Neural progenitor cell (in vitro differentiated cells): ENCODE measurements around the gene ENTPD2. TPM values are rescaled to one million over a fixed set of nuclear protein-coding genes. Genes with fewer than 3 reads are reported as not detected.

Experiments used
- DNase-seq: peaks from one replicate; pipeline ENCODE4 v3.0.0-alpha.2; 2016; ENCODE audit warnings: low spot score
- H2AFZ ChIP-seq: fragments of 200-600 bp; sonication (generic); replicated peaks from 2 replicates; pipeline ENCODE4 v1.6.1; 2016; ENCODE audit warnings: antibody characterized with exemption
- H3F3A ChIP-seq: fragments of 200-600 bp; sonication (generic); 2 replicates; pipeline ENCODE4 v1.6.1; 2016; ENCODE audit warnings: antibody characterized with exemption, low read depth
- H3K27ac ChIP-seq: fragments of 200-600 bp; sonication (generic); 2 replicates; pipeline ENCODE4 v1.5.1; 2016; ENCODE audit warnings: mild to moderate bottlenecking
- H3K27me3 ChIP-seq: fragments of 200-600 bp; sonication (generic); 2 replicates; pipeline ENCODE4 v1.6.1; 2016; ENCODE audit warnings: mild to moderate bottlenecking, moderate library complexity
- H3K36me3 ChIP-seq: fragments of 200-600 bp; sonication (generic); 2 replicates; pipeline ENCODE4 v1.5.1; 2016
- H3K4me1 ChIP-seq: fragments of 200-600 bp; sonication (generic); 2 replicates; pipeline ENCODE4 v1.6.1; 2016; ENCODE audit warnings: mixed run types
- H3K4me2 ChIP-seq: fragments of 200-600 bp; sonication (generic); 2 replicates; pipeline ENCODE4 v1.6.1; 2016
- H3K4me3 ChIP-seq: fragments of 200-600 bp; sonication (generic); 2 replicates; pipeline ENCODE4 v1.5.1; 2016
- H3K79me2 ChIP-seq: fragments of 200-600 bp; sonication (generic); 2 replicates; pipeline ENCODE4 v1.6.1; 2016; ENCODE audit warnings: low read depth
- H3K9ac ChIP-seq: fragments of 200-600 bp; sonication (generic); 2 replicates; pipeline ENCODE4 v1.6.1; 2016
- H3K9me3 ChIP-seq: fragments of 200-600 bp; sonication (generic); 2 replicates; pipeline ENCODE4 v1.5.1; 2016; ENCODE audit warnings: low read depth
- H4K20me1 ChIP-seq: fragments of 200-600 bp; sonication (generic); 2 replicates; pipeline ENCODE4 v1.6.1; 2016; ENCODE audit warnings: low read depth
- H3K27ac Mint-ChIP-seq: 3 replicates; pipeline ENCODE4 v1.8.0; 2021; ENCODE audit warnings: mixed read lengths
- H3K27me3 Mint-ChIP-seq: 2 replicates; pipeline ENCODE4 v1.8.0; 2022; ENCODE audit warnings: low read depth, mild to moderate bottlenecking, inconsistent platforms, moderate library complexity, mixed read lengths; ENCODE audit not compliant: insufficient read depth
- H3K36me3 Mint-ChIP-seq: 3 replicates; pipeline ENCODE4 v1.8.0; 2021; ENCODE audit warnings: mixed read lengths
- H3K4me1 Mint-ChIP-seq: 3 replicates; pipeline ENCODE4 v1.8.0; 2021; ENCODE audit warnings: mixed read lengths
- H3K4me3 Mint-ChIP-seq: 3 replicates; pipeline ENCODE4 v1.8.0; 2021; ENCODE audit warnings: mild to moderate bottlenecking, moderate library complexity, mixed read lengths
- H3K9me3 Mint-ChIP-seq: 3 replicates; pipeline ENCODE4 v1.8.0; 2020; ENCODE audit warnings: mixed read lengths
- CTCF ChIP-seq: fragments of 200-600 bp; sonication (generic); IDR thresholded peaks from 2 replicates; pipeline ENCODE4 v1.5.1; 2017; ENCODE audit warnings: antibody characterized with exemption, mild to moderate bottlenecking
- EZH2 ChIP-seq: fragments of 200-600 bp; sonication (generic); IDR thresholded peaks from 2 replicates; pipeline ENCODE4 v1.6.1; 2017; ENCODE audit warnings: antibody characterized with exemption, mild to moderate bottlenecking, moderate library complexity
- EZH2phosphoT487 ChIP-seq: fragments of 200-600 bp; sonication (generic); IDR thresholded peaks from 2 replicates; pipeline ENCODE4 v1.6.1; 2017; ENCODE audit warnings: antibody characterized with exemption
- total RNA-seq: library from RNA; depleted of rRNA; stranded (reverse); fragments of >200 nt; gene quantifications from 2 replicates; pipeline ENCODE4 v1.2.3, GENCODE V29; 2015; ENCODE audit warnings: low replicate concordance

The ENTPD2 gene
- total RNA-seq, 1 donor from 2014 or later: not detected

- no peak overlapping the region for H2AFZ ChIP-seq
- H3K27me3 ChIP-seq: no peaks in the 10 kb centered on the region
- H3K27ac ChIP-seq: no peak overlapping the region
- Mint-ChIP-seq H3K4me1 (no peaks in the 10 kb centered on the region), H3K9me3 (no peaks in the 10 kb centered on the region), H3K4me3 (no peak overlapping the region), H3K27ac (no peak overlapping the region), H3K36me3 (peaks cover 8% of the 10 kb centered on the region), H3K27me3 (peaks cover 2% of the 10 kb centered on the region)
- H3K9me3 ChIP-seq: no peaks in the 10 kb centered on the region
- no peaks in the 10 kb centered on the region for H3K4me1 ChIP-seq
- no peak overlapping the region for H3K9ac ChIP-seq
- TF ChIP-seq EZH2: no peak
- no peak for TF ChIP-seq EZH2phosphoT487
- no peak for TF ChIP-seq CTCF
- H3K4me2 ChIP-seq: no peak overlapping the region
- no peak overlapping the region for H3K4me3 ChIP-seq
- H3K79me2 ChIP-seq: no peaks in the 10 kb centered on the region
- DNase-seq: no peak
- no peaks in the 10 kb centered on the region for H3K36me3 ChIP-seq
- H3F3A ChIP-seq: peaks cover 12% of the 10 kb centered on the region
- no peaks in the 10 kb centered on the region for H4K20me1 ChIP-seq
Observed at GRCh38 chr9:137097761-137098462, 44.1 kb upstream of the ENTPD2 start.

GRCh38 chr9:137096785-137097546 lies 43.1 kb upstream of the ENTPD2 start:
- Histone ChIP-seq H3K36me3 (no peaks in the 10 kb centered on the region), H3K9me3 (no peaks in the 10 kb centered on the region), H3K79me2 (no peaks in the 10 kb centered on the region), H2AFZ (no peak overlapping the region), H3K9ac (no peak overlapping the region), H3K27me3 (no peaks in the 10 kb centered on the region), H3K4me1 (no peaks in the 10 kb centered on the region), H3K27ac (no peak overlapping the region), H3F3A (peaks cover 6% of the 10 kb centered on the region), H3K4me2 (no peak overlapping the region), H3K4me3 (no peak overlapping the region), H4K20me1 (no peaks in the 10 kb centered on the region)
- peaks cover 2% of the 10 kb centered on the region for H3K27me3 Mint-ChIP-seq
- H3K4me1 Mint-ChIP-seq: no peaks in the 10 kb centered on the region
- H3K9me3 Mint-ChIP-seq: no peaks in the 10 kb centered on the region
- DNase-seq: no peak
- peaks cover 8% of the 10 kb centered on the region for H3K36me3 Mint-ChIP-seq
- no peak overlapping the region for H3K27ac Mint-ChIP-seq
- no peak for TF ChIP-seq CTCF
- TF ChIP-seq EZH2: no peak
- no peak for TF ChIP-seq EZH2phosphoT487
- no peak overlapping the region for H3K4me3 Mint-ChIP-seq

DNA sequence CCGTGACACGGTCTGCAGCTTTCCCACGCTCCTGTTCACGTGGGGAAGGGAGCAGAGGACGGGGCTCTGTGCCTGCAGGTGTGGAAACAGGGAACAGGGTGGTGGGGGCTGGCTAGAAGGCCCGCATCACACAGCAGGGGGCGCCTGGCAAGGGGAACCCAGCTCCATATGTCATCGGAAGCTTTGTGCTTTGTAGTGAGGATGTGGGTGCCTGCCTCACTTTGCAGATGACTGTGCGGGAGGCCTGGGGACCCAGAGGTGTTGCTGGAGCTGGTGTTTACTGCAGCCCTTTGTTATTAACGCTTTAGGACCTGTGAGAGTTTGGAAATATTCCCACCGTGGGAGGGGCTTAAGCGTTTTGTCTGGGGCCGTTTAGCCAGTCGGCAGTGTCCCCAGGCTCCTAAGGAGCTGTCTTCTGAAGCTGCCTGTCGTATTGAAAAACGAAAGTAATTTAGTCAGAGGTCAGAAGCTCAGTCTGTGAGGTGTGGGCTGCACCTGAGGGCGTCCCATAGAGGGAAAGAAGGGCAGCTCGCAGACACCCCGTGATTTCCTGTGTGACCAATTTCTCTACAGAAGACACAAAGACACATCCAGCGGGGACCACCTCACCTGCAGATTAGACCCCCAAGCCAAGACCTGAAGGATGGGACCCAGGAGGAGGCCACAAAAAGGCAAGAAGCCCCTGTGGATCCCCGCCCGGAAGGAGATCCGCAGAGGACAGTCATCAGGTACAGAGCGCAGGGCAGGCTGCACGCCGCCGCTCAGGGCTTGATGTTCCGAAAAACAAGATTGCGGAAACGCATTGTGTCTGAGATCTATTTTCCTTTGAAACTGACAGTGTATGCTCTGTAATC lies 42.0 kb upstream of the ENTPD2 start:
- H3K4me3 Mint-ChIP-seq: no peak overlapping the region
- H3K27ac Mint-ChIP-seq: no peak overlapping the region
- no peak overlapping the region for H2AFZ ChIP-seq

More for the DNA sequence above, 42.0 kb upstream of the ENTPD2 start:
- Histone ChIP-seq H3K4me2 (no peak overlapping the region), H3F3A (no peaks in the 10 kb centered on the region), H3K9ac (no peak overlapping the region), H3K27ac (no peak overlapping the region), H3K4me1 (no peaks in the 10 kb centered on the region), H3K9me3 (no peaks in the 10 kb centered on the region), H3K4me3 (no peak overlapping the region), H3K27me3 (no peaks in the 10 kb centered on the region), H3K79me2 (no peaks in the 10 kb centered on the region), H3K36me3 (no peaks in the 10 kb centered on the region), H4K20me1 (no peaks in the 10 kb centered on the region)
- Mint-ChIP-seq H3K27me3 (peaks cover 2% of the 10 kb centered on the region), H3K9me3 (no peaks in the 10 kb centered on the region), H3K36me3 (peaks cover 8% of the 10 kb centered on the region), H3K4me1 (no peaks in the 10 kb centered on the region)
- no peak for DNase-seq
- TF ChIP-seq CTCF (no peak), EZH2 (no peak), EZH2phosphoT487 (no peak)
